ENCODE measurements around the gene TBX21. TPM values are rescaled to one million over a fixed set of nuclear protein-coding genes. Genes with fewer than 3 reads are reported as not detected.

TBX21 gene
- polyA plus RNA-seq, 1 donor from 2014 or later = not detected

GRCh38 chr17:47724705-47725104 lies 8.3 kb upstream of the TBX21 start:
- no peaks in the 10 kb centered on the region for H3K9me2 ChIP-seq (ENCODE audit: insufficient read depth, low read length)
- TF ChIP-seq POLR2AphosphoS5 (IDR thresholded peaks at IDR 0.05) (no peak), EZH2 (IDR thresholded peaks at IDR 0.05; ENCODE audit: borderline replicate concordance, insufficient read depth, low read length, poor library complexity, severe bottlenecking) (no peak), RAD21 (conservative IDR thresholded peaks at IDR 0.05) (no peak), EP300 (conservative IDR thresholded peaks at IDR 0.05; ENCODE audit: poor library complexity, severe bottlenecking) (no peak), SMC3 (conservative IDR thresholded peaks at IDR 0.05; ENCODE audit: poor library complexity) (no peak), CTCF (IDR thresholded peaks at IDR 0.05; ENCODE audit: poor library complexity, severe bottlenecking) (no peak), REST (IDR thresholded peaks at IDR 0.05; ENCODE audit: borderline replicate concordance) (no peak), TAF1 (IDR thresholded peaks at IDR 0.05; ENCODE audit: low read depth) (no peak), MXI1 (conservative IDR thresholded peaks at IDR 0.05; ENCODE audit: poor library complexity, severe bottlenecking) (no peak)
- peaks cover 11% of the 10 kb centered on the region for H3K27me3 ChIP-seq (ENCODE audit: insufficient read depth, low read depth, low read length)
- no peaks in the 10 kb centered on the region for H3K36me3 ChIP-seq (ENCODE audit: insufficient read depth, low read length)
- H3K4me2 ChIP-seq (ENCODE audit: low read length) = no peak overlapping the region
- no peaks in the 10 kb centered on the region for H3F3A ChIP-seq (ENCODE audit: insufficient read depth, low read length, poor library complexity, severe bottlenecking)
- no peaks in the 10 kb centered on the region for H3K79me2 ChIP-seq (replicated peaks; ENCODE audit: insufficient read depth, low read length)
- no peak overlapping the region for H3K4me3 ChIP-seq (ENCODE audit: low read length)
- H2AFZ ChIP-seq (ENCODE audit: low read depth, low read length) = no peak overlapping the region
- H3K9ac ChIP-seq (ENCODE audit: low read length) = no peak overlapping the region
- H3K27ac ChIP-seq (ENCODE audit: low read length) = no peak overlapping the region
- H4K20me1 ChIP-seq (ENCODE audit: insufficient read depth) = no peaks in the 10 kb centered on the region
- H3K9me3 ChIP-seq (ENCODE audit: low read length) = no peaks in the 10 kb centered on the region

GRCh38 chr17:47725446-47726111 lies 7.5 kb upstream of the TBX21 start:
- no peaks in the 10 kb centered on the region for H3F3A ChIP-seq (ENCODE audit: insufficient read depth, low read length, poor library complexity, severe bottlenecking)
- no peaks in the 10 kb centered on the region for H3K79me2 ChIP-seq (replicated peaks; ENCODE audit: insufficient read depth, low read length)
- no peak overlapping the region for H3K4me2 ChIP-seq (ENCODE audit: low read length)
- no peaks in the 10 kb centered on the region for H3K9me2 ChIP-seq (ENCODE audit: insufficient read depth, low read length)
- H3K4me3 ChIP-seq (ENCODE audit: low read length) = no peak overlapping the region
- H3K9ac ChIP-seq (ENCODE audit: low read length) = no peak overlapping the region
- TF ChIP-seq MXI1 (conservative IDR thresholded peaks at IDR 0.05; ENCODE audit: poor library complexity, severe bottlenecking) (no peak), REST (IDR thresholded peaks at IDR 0.05; ENCODE audit: borderline replicate concordance) (no peak), TAF1 (IDR thresholded peaks at IDR 0.05; ENCODE audit: low read depth) (no peak), EP300 (conservative IDR thresholded peaks at IDR 0.05; ENCODE audit: poor library complexity, severe bottlenecking) (no peak), POLR2AphosphoS5 (IDR thresholded peaks at IDR 0.05) (no peak), RAD21 (conservative IDR thresholded peaks at IDR 0.05) (no peak), EZH2 (IDR thresholded peaks at IDR 0.05; ENCODE audit: borderline replicate concordance, insufficient read depth, low read length, poor library complexity, severe bottlenecking) (no peak), SMC3 (conservative IDR thresholded peaks at IDR 0.05; ENCODE audit: poor library complexity) (no peak), CTCF (IDR thresholded peaks at IDR 0.05; ENCODE audit: poor library complexity, severe bottlenecking) (no peak)
- no peaks in the 10 kb centered on the region for H3K9me3 ChIP-seq (ENCODE audit: low read length)
- no peaks in the 10 kb centered on the region for H4K20me1 ChIP-seq (ENCODE audit: insufficient read depth)
- peaks cover 7% of the 10 kb centered on the region for H3K27me3 ChIP-seq (ENCODE audit: insufficient read depth, low read depth, low read length)
- no peak overlapping the region for H2AFZ ChIP-seq (ENCODE audit: low read depth, low read length)
- no peaks in the 10 kb centered on the region for H3K36me3 ChIP-seq (ENCODE audit: insufficient read depth, low read length)
- no peak overlapping the region for H3K27ac ChIP-seq (ENCODE audit: low read length)
